H1 (cell line): Measurements from ENCODE around the gene KIAA0513.

Experiments used
- EZH2 ChIP-seq: fragments of 200-600 bp; sonication (generic); IDR thresholded peaks from 2 replicates; pipeline ENCODE4 v1.7.1; 2012; ENCODE audit warnings: low read depth, mild to moderate bottlenecking, moderate library complexity, low read length, inconsistent platforms; ENCODE audit not compliant: severe bottlenecking
- POLR2A ChIP-seq, 2 experiments: IDR thresholded peaks; 1 replicate in 1 of 2; 2 replicates in 1 of 2; pipeline ENCODE4 v1.6.1; 2011; ENCODE audit warnings: low read depth in 2 of 2, low read length in 2 of 2, mild to moderate bottlenecking in 2 of 2; ENCODE audit errors: control extremely low read depth in 1 of 2
- RAD21 ChIP-seq, 2 experiments: IDR thresholded peaks in 1 of 2; conservative IDR thresholded peaks in 1 of 2; 2 replicates each; pipeline ENCODE4 v1.6.1; 2011; ENCODE audit warnings: low read depth in 2 of 2, low read length in 2 of 2, improper control_type of control experiment in 1 of 2, inconsistent platforms in 1 of 2, mild to moderate bottlenecking in 1 of 2, moderate library complexity in 1 of 2
- TF ChIP-seq, protein P1 (sequence below): IDR thresholded peaks from 2 replicates; pipeline ENCODE4 v1.6.1; 2012; ENCODE audit warnings: inconsistent platforms

DNA sequence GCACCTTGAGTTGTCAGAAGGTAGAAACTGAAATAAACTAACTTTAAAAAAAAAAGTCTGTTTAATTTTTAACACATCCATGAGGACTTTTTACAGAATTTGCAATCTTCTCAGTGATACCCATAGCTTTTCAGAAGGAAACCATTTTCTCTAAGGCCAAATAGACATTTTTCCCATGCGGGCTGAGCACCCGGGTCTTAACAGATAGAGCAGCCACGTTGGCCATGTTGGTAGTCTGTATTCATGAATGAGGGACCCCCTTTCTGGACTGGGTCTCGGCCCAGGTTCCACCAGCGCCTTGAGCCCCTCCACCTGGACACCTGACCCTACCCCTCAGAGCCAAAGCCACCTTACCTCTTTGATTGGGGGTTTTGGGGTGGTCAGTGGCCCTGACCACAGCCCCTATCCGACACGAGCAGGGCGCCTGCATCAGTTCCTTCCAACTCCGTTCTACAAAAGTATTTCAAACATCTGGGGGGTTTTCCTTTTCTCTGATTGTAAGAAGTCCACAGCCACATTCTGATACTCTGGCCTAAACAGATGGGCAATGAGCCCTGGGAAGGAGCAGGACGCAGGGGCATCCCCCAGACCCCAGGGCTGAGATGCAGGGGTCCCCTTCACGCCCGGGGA lies 66.7 kb downstream of the KIAA0513 start:
- TF ChIP-seq RAD21 (IDR thresholded peaks at IDR 0.05 in 1 of 2, conservative IDR thresholded peaks at IDR 0.05 in 1 of 2; ENCODE audit: low read depth in 2 of 2, low read length in 2 of 2) (no peak), POLR2A (IDR thresholded peaks at IDR 0.05; ENCODE audit: control extremely low read depth in 1 of 2, low read depth in 2 of 2, low read length in 2 of 2) (no peak), EZH2 (no peak)
- TF ChIP-seq, protein P1, sequence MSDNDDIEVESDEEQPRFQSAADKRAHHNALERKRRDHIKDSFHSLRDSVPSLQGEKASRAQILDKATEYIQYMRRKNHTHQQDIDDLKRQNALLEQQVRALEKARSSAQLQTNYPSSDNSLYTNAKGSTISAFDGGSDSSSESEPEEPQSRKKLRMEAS = no peak
